Transverse colon (tissue), 4 donors: ENCODE results near the gene GLIS1.

ENCODE experiments used
- CTCF ChIP-seq, 5 experiments: fragments of 200-600 bp in 3 of 5; fragments of 450-650 bp in 2 of 5; sonication (generic) in 3 of 5; IDR thresholded peaks; 1 replicate in 2 of 5; 2 replicates in 3 of 5; pipeline ENCODE4 v1.5.1; 2016 to 2017; ENCODE audit warnings: antibody characterized with exemption in 5 of 5, inconsistent platforms in 3 of 5, mild to moderate bottlenecking in 2 of 5, moderate library complexity in 1 of 5
- POLR2A ChIP-seq: fragments of 450-650 bp; IDR thresholded peaks from one replicate; pipeline ENCODE4 v1.6.1; 2016; ENCODE audit warnings: antibody characterized with exemption, mild to moderate bottlenecking, moderate library complexity
- POLR2AphosphoS5 ChIP-seq, 3 donors: sonication (generic); formaldehyde crosslinking; IDR thresholded peaks; one replicate each; pipeline ENCODE4 v1.6.1; 2016; ENCODE audit warnings: antibody characterized with exemption in 3 of 3

DNA sequence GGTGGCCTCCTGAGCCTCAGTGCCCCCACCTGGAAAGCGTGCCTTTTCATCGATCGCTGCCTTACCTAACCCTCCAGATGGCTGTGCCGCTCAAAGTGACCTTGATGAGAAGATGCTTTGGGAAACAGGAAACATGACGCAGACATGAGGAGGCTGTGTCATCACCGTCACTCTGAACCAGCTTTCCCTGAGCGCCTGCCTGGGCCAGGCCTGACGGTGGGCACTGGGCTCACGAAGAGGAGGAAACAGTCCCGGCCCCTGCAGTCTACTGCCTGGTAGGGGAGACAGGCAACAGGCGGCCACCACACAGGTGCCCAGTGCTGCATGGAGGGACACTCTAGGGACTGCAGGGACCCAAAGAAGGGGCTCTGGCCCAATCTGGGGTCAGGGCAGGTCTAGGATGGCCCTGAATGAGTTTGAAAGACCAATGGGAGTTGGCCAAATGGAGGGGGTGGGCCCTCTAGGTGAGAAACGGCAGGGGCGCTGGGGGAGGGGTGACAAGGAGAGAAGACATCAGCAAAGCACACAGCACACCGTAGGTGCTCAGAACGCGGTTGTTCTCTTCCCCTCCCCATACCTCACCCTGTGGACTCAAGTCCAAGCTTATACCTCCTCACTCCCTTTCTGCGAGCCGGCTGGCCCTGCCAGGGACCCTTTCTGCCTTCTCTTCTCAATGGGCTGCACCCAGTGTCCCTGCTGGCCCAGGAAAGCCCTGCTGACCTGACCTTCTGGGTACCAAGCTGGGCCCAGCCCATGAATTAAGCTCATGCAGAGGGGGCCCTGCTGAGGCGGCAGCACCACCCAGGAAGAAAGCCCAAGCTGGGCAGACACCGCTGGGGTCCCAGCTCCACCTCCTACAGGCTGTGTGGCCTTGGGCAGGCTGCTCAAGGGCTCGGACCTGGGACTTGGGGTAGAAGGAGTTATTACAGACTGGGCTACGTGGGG is 44.9 kb downstream of the GLIS1 start:
- TF ChIP-seq POLR2A = no peak
- TF ChIP-seq CTCF (IDR thresholded peaks at IDR 0.05) = no peak
- TF ChIP-seq POLR2AphosphoS5 (IDR thresholded peaks at IDR 0.05) = no peak
